OCI-LY7 (cell line): ENCODE results near the gene TNXB. TPM values are rescaled to one million over a fixed set of nuclear protein-coding genes. Genes with fewer than 3 reads are reported as not detected.
"Not testable (repeated sequence)": the region's sequence is repeated elsewhere in the genome, so short reads cannot be mapped to it uniquely, and the experiment has no call there.

Experiments used
- BruUV-seq: library from RNA; stranded (reverse); fragments of 400-500 nt; replicated peaks from 2 replicates; lab custom pipeline; 2021; lab: Mats Ljungman, UMichigan
- CTCF ChIA-PET: fragments of 300-600 bp; sonication (Branson Sonifier 250); formaldehyde crosslinking; loops from one replicate; lab custom pipeline; 2022; ENCODE audit warnings: antibody characterized with exemption; ENCODE audit not compliant: unreplicated experiment; lab: Charles Lee
- POLR2A ChIA-PET: fragments of 300-600 bp; sonication (Branson Sonifier 250); formaldehyde crosslinking; loops from one replicate; lab custom pipeline; 2022; ENCODE audit warnings: antibody characterized with exemption; lab: Charles Lee
- DNase-seq: peaks from one replicate; pipeline ENCODE4 v3.0.0-alpha.2; 2015; ENCODE audit warnings: low spot score
- H2AFZ ChIP-seq: fragments of 200-600 bp; sonication (generic), shearing (Covaris generic); 2 replicates; pipeline ENCODE4 v1.6.1; 2014; ENCODE audit warnings: mild to moderate bottlenecking, antibody characterized with exemption, low read length, moderate library complexity
- H3K27ac ChIP-seq: fragments of 200-600 bp; sonication (generic); 2 replicates; pipeline ENCODE4 v1.5.1; 2014; ENCODE audit warnings: mixed run types, low read depth, mild to moderate bottlenecking, moderate library complexity, low read length, inconsistent platforms; ENCODE audit not compliant: poor library complexity, severe bottlenecking
- H3K36me3 ChIP-seq: fragments of 200-600 bp; sonication (generic); 2 replicates; pipeline ENCODE4 v1.6.1; 2014; ENCODE audit warnings: mild to moderate bottlenecking, antibody characterized with exemption, low read length, moderate library complexity, mixed read lengths; ENCODE audit not compliant: insufficient read depth
- H3K4me1 ChIP-seq: fragments of 200-600 bp; sonication (generic); 2 replicates; pipeline ENCODE4 v1.5.1; 2014; ENCODE audit warnings: mild to moderate bottlenecking, low read length; ENCODE audit not compliant: insufficient read depth, poor library complexity, severe bottlenecking
- H3K4me2 ChIP-seq: fragments of 200-600 bp; sonication (generic); 2 replicates; pipeline ENCODE4 v1.6.1; 2014; ENCODE audit warnings: mild to moderate bottlenecking, low read length
- H3K4me3 ChIP-seq: fragments of 200-600 bp; sonication (generic); 2 replicates; pipeline ENCODE4 v1.5.1; 2014; ENCODE audit warnings: mild to moderate bottlenecking, low read depth, low read length; ENCODE audit not compliant: poor library complexity, severe bottlenecking
- H3K79me2 ChIP-seq: fragments of 200-600 bp; sonication (generic); 2 replicates; pipeline ENCODE4 v1.6.1; 2016; ENCODE audit warnings: low read depth, mild to moderate bottlenecking, low read length, moderate library complexity, mixed read lengths; ENCODE audit not compliant: insufficient read depth
- H3K9me2 ChIP-seq: fragments of 200-600 bp; sonication (generic); 2 replicates; pipeline ENCODE4 v1.6.1; 2016; ENCODE audit warnings: mild to moderate bottlenecking, low read length, mixed read lengths; ENCODE audit not compliant: insufficient read depth
- H3K9me3 ChIP-seq: fragments of 200-600 bp; sonication (generic); 2 replicates; pipeline ENCODE4 v1.6.1; 2014; ENCODE audit warnings: mild to moderate bottlenecking, mixed run types, low read length, mixed read lengths
- H4K20me1 ChIP-seq: fragments of 200-600 bp; sonication (generic); 2 replicates; pipeline ENCODE4 v1.6.1; 2014; ENCODE audit warnings: mild to moderate bottlenecking, antibody characterized with exemption, low read length, moderate library complexity, mixed read lengths; ENCODE audit not compliant: insufficient read depth
- CTCF ChIP-seq: fragments of 200-600 bp; sonication (generic); conservative IDR thresholded peaks from 2 replicates; pipeline ENCODE4 v1.5.1; 2014; ENCODE audit warnings: mild to moderate bottlenecking, antibody characterized with exemption, low read length, moderate library complexity, mixed read lengths
- EZH2phosphoT487 ChIP-seq: fragments of 200-600 bp; sonication (generic); IDR thresholded peaks from 2 replicates; pipeline ENCODE4 v1.6.1; 2018; ENCODE audit warnings: low read depth, borderline replicate concordance, mild to moderate bottlenecking, mixed run types, antibody characterized with exemption, low read length, moderate library complexity, mixed read lengths
- intact Hi-C: fragments of 100-400 bp; cut with micrococcal nuclease; formaldehyde crosslinking; loops from one replicate; pipeline ENCODE4 v1.10.0; 2022; ENCODE audit not compliant: unreplicated experiment
- total RNA-seq, 2 experiments: library from RNA; depleted of rRNA in 1 of 2; stranded (reverse); fragments of >200 nt in 1 of 2; shearing (Covaris generic) in 1 of 2; gene quantifications; 2 replicates each; pipeline ENCODE4 v1.2.3, GENCODE V29; 2014 to 2022

TNXB gene
- total RNA-seq, 2 experiments from 2014 or later, result 1.7 to 9.2 TPM

- intact Hi-C loops, H3K27ac ChIP-seq, POLR2A ChIA-PET: not testable (repeated sequence)
Observed at GRCh38 chr6:32067521-32067920, 41.6 kb downstream of the TNXB start.

GRCh38 chr6:32064706-32065105 lies 44.4 kb downstream of the TNXB start:
- CTCF ChIA-PET, result interaction anchor here (0.6 kb wide), 1 partner anchor 18 kb away, joined by 3 read pairs; no protein-coding TSS in a partner anchor
- TF ChIP-seq CTCF, result no peak
- no peak for TF ChIP-seq EZH2phosphoT487
- intact Hi-C loops, result no loop called here

More at GRCh38 chr6:32067521-32067920, 41.6 kb downstream of the TNXB start:
- H4K20me1 ChIP-seq, H3K36me3 ChIP-seq, BruUV-seq, H2AFZ ChIP-seq, H3K79me2 ChIP-seq, CTCF ChIA-PET, DNase-seq, H3K4me2 ChIP-seq, H3K9me2 ChIP-seq, H3K9me3 ChIP-seq, H3K4me3 ChIP-seq, H3K4me1 ChIP-seq: not testable (repeated sequence)

GRCh38 chr6:32060966-32061655 lies 48.0 kb downstream of the TNXB start:
- Histone ChIP-seq H3K79me2 (no peaks in the 10 kb centered on the region), H3K9me3 (no peaks in the 10 kb centered on the region), H3K4me1 (no peaks in the 10 kb centered on the region), H3K4me3 (no peak overlapping the region), H3K27ac (no peak overlapping the region), H2AFZ (no peak overlapping the region), H3K4me2 (no peak overlapping the region), H3K36me3 (no peaks in the 10 kb centered on the region), H4K20me1 (no peaks in the 10 kb centered on the region), H3K9me2 (no peaks in the 10 kb centered on the region)
- ChIA-PET POLR2A (no interaction called here), CTCF (no interaction called here)
- no TSS peak for BruUV-seq
- TF ChIP-seq EZH2phosphoT487 (no peak), CTCF (no peak)
- DNase-seq, result no peak
- intact Hi-C loops, result no loop called here

More at GRCh38 chr6:32064706-32065105, 44.4 kb downstream of the TNXB start:
- Histone ChIP-seq H3K9me2 (no peaks in the 10 kb centered on the region), H3K9me3 (no peaks in the 10 kb centered on the region), H2AFZ (no peak overlapping the region), H4K20me1 (no peaks in the 10 kb centered on the region), H3K4me3 (no peak overlapping the region), H3K4me1 (no peaks in the 10 kb centered on the region), H3K27ac (no peak overlapping the region), H3K4me2 (no peak overlapping the region), H3K36me3 (no peaks in the 10 kb centered on the region), H3K79me2 (no peaks in the 10 kb centered on the region)
- no peak for DNase-seq
- no TSS peak for BruUV-seq
- POLR2A ChIA-PET, result no interaction called here
